DOHH2 (cell line): ENCODE data around the gene GNPTG.

Experiments used
- H3F3A ChIP-seq: fragments of 200-600 bp; sonication (generic), shearing (Covaris generic); 2 replicates; pipeline ENCODE4 v1.6.0; 2016; ENCODE audit warnings: antibody characterized with exemption, mild to moderate bottlenecking; ENCODE audit not compliant: control insufficient read depth, insufficient read depth
- H3K27ac ChIP-seq: fragments of 200-600 bp; sonication (generic); 2 replicates; pipeline ENCODE4 v1.5.1; 2014; ENCODE audit warnings: low read depth, mild to moderate bottlenecking, low read length, moderate library complexity
- H3K27me3 ChIP-seq: fragments of 200-600 bp; sonication (generic); 2 replicates; pipeline ENCODE4 v1.6.1; 2014; ENCODE audit warnings: mild to moderate bottlenecking, low read length, mixed read lengths; ENCODE audit not compliant: control insufficient read depth
- H3K36me3 ChIP-seq: fragments of 200-600 bp; sonication (generic); 2 replicates; pipeline ENCODE4 v1.6.1; 2014; ENCODE audit warnings: mild to moderate bottlenecking, low read length, moderate library complexity, mixed read lengths; ENCODE audit not compliant: control insufficient read depth
- H3K4me1 ChIP-seq: fragments of 200-600 bp; sonication (generic); 2 replicates; pipeline ENCODE4 v1.6.1; 2014; ENCODE audit warnings: mild to moderate bottlenecking, low read length, mixed read lengths; ENCODE audit not compliant: control insufficient read depth
- H3K4me2 ChIP-seq: fragments of 200-600 bp; sonication (generic); 2 replicates; pipeline ENCODE4 v1.6.0; 2014; ENCODE audit warnings: mild to moderate bottlenecking, low read length, moderate library complexity
- H3K4me3 ChIP-seq: fragments of 200-600 bp; sonication (generic); 2 replicates; pipeline ENCODE4 v1.5.1; 2014; ENCODE audit warnings: mild to moderate bottlenecking, low read length, mixed read lengths
- H3K79me2 ChIP-seq: fragments of 200-600 bp; sonication (generic); 2 replicates; pipeline ENCODE4 v1.6.1; 2014; ENCODE audit warnings: mild to moderate bottlenecking, low read length, mixed read lengths; ENCODE audit not compliant: control insufficient read depth
- H3K9me2 ChIP-seq: fragments of 200-600 bp; sonication (generic); replicated peaks from 2 replicates; pipeline ENCODE4 v1.6.1; 2014; ENCODE audit warnings: mild to moderate bottlenecking, low read length, mixed read lengths; ENCODE audit not compliant: control insufficient read depth
- H3K9me3 ChIP-seq: fragments of 200-600 bp; sonication (generic); 2 replicates; pipeline ENCODE4 v1.6.1; 2014; ENCODE audit warnings: antibody characterized with exemption, low read length, mixed read lengths; ENCODE audit not compliant: control insufficient read depth, insufficient read depth
- H4K20me1 ChIP-seq: fragments of 200-600 bp; sonication (generic); 2 replicates; pipeline ENCODE4 v1.6.0; 2014; ENCODE audit warnings: low read depth, mild to moderate bottlenecking, antibody characterized with exemption, low read length, moderate library complexity; ENCODE audit not compliant: control insufficient read depth, insufficient read depth
- CTCF ChIP-seq: fragments of 200-600 bp; sonication (generic); IDR thresholded peaks from one replicate; pipeline ENCODE4 v1.5.1; 2014; ENCODE audit warnings: antibody characterized with exemption, mild to moderate bottlenecking, low read depth, low read length; ENCODE audit not compliant: poor library complexity, severe bottlenecking
- EZH2phosphoT487 ChIP-seq: fragments of 200-600 bp; sonication (generic); IDR thresholded peaks from 2 replicates; pipeline ENCODE4 v1.6.1; 2017; ENCODE audit warnings: borderline replicate concordance, mild to moderate bottlenecking, antibody characterized with exemption, low read length, moderate library complexity, mixed read lengths

GNPTG gene

GRCh38 chr16:1397779-1398178 lies 46.0 kb downstream of the GNPTG start:
- Histone ChIP-seq H3K79me2 (no peaks in the 10 kb centered on the region), H3K36me3 (no peaks in the 10 kb centered on the region), H3K4me2 (no peak overlapping the region), H3F3A (no peaks in the 10 kb centered on the region), H4K20me1 (no peaks in the 10 kb centered on the region), H3K9me3 (no peaks in the 10 kb centered on the region), H3K27me3 (no peaks in the 10 kb centered on the region), H3K27ac (no peak overlapping the region), H3K4me1 (no peaks in the 10 kb centered on the region), H3K9me2 (no peaks in the 10 kb centered on the region), H3K4me3 (no peak overlapping the region)
- TF ChIP-seq EZH2phosphoT487 (no peak), CTCF (no peak)

- no peak for TF ChIP-seq CTCF
- no peak for TF ChIP-seq EZH2phosphoT487
- no peaks in the 10 kb centered on the region for H3K27me3 ChIP-seq
- no peaks in the 10 kb centered on the region for H3K9me3 ChIP-seq
- no peaks in the 10 kb centered on the region for H4K20me1 ChIP-seq
- no peak overlapping the region for H3K4me3 ChIP-seq
- H3K79me2 ChIP-seq = no peaks in the 10 kb centered on the region
- no peaks in the 10 kb centered on the region for H3F3A ChIP-seq
- H3K9me2 ChIP-seq = no peaks in the 10 kb centered on the region
- no peak overlapping the region for H3K4me2 ChIP-seq
- H3K27ac ChIP-seq = no peak overlapping the region
- no peaks in the 10 kb centered on the region for H3K4me1 ChIP-seq
- H3K36me3 ChIP-seq = no peaks in the 10 kb centered on the region
Observed at GRCh38 chr16:1398351-1398750, 46.6 kb downstream of the GNPTG start.

- no peak overlapping the region for H3K4me3 ChIP-seq
- H3K9me2 ChIP-seq = no peaks in the 10 kb centered on the region
- TF ChIP-seq CTCF = no peak
- no peak for TF ChIP-seq EZH2phosphoT487
- H3K9me3 ChIP-seq = no peaks in the 10 kb centered on the region
- no peaks in the 10 kb centered on the region for H3K4me1 ChIP-seq
- H3K27ac ChIP-seq = no peak overlapping the region
- H3K36me3 ChIP-seq = no peaks in the 10 kb centered on the region
- no peaks in the 10 kb centered on the region for H4K20me1 ChIP-seq
- H3K4me2 ChIP-seq = no peak overlapping the region
- no peaks in the 10 kb centered on the region for H3F3A ChIP-seq
- no peaks in the 10 kb centered on the region for H3K79me2 ChIP-seq
- no peaks in the 10 kb centered on the region for H3K27me3 ChIP-seq
Observed at GRCh38 chr16:1398826-1399581, 47.3 kb downstream of the GNPTG start.
